ENCODE data around the gene ATP6AP1. TPM values are rescaled to one million over a fixed set of nuclear protein-coding genes. Genes with fewer than 3 reads are reported as not detected.

Gene ATP6AP1
- total RNA-seq, 1 donor: 33.2 TPM

- peak overlapping the region; percentile 77 for H3K4me3 ChIP-seq (ENCODE audit: low read depth, low read length)
- no peak for TF ChIP-seq CTCF (IDR thresholded peaks at IDR 0.05; ENCODE audit: insufficient read depth, low read length)
- DNase-seq (ENCODE audit: low read depth): no peak
These were observed 9.8 kb downstream of the ATP6AP1 start for GRCh38 chrX:154437971-154438893.

- no peak for TF ChIP-seq CTCF (IDR thresholded peaks at IDR 0.05; ENCODE audit: insufficient read depth, low read length)
- H3K4me3 ChIP-seq (ENCODE audit: low read depth, low read length): no peak overlapping the region
- no peak for DNase-seq (ENCODE audit: low read depth)
These were observed 11.4 kb downstream of the ATP6AP1 start for GRCh38 chrX:154439841-154440240.

GRCh38 chrX:154440623-154441357 lies 12.3 kb downstream of the ATP6AP1 start:
- H3K4me3 ChIP-seq (ENCODE audit: low read depth, low read length): no peak overlapping the region
- no peak for TF ChIP-seq CTCF (IDR thresholded peaks at IDR 0.05; ENCODE audit: insufficient read depth, low read length)
- no peak for DNase-seq (ENCODE audit: low read depth)

GRCh38 chrX:154441564-154441963 lies 13.1 kb downstream of the ATP6AP1 start:
- TF ChIP-seq CTCF (IDR thresholded peaks at IDR 0.05; ENCODE audit: insufficient read depth, low read length): no peak
- DNase-seq (ENCODE audit: low read depth): no peak
- no peak overlapping the region for H3K4me3 ChIP-seq (ENCODE audit: low read depth, low read length)

- TF ChIP-seq CTCF (IDR thresholded peaks at IDR 0.05; ENCODE audit: insufficient read depth, low read length): no peak
- no peak overlapping the region for H3K4me3 ChIP-seq (ENCODE audit: low read depth, low read length)
- no peak for DNase-seq (ENCODE audit: low read depth)
These were observed 13.7 kb downstream of the ATP6AP1 start for GRCh38 chrX:154441984-154442707.

- no peak for DNase-seq (ENCODE audit: low read depth)
- H3K4me3 ChIP-seq (ENCODE audit: low read depth, low read length): peak overlapping the region; percentile 44
- no peak for TF ChIP-seq CTCF (IDR thresholded peaks at IDR 0.05; ENCODE audit: insufficient read depth, low read length)
These were observed 15.0 kb downstream of the ATP6AP1 start for GRCh38 chrX:154443479-154443910.
